ENCODE data around the gene GTF3C5.

GTF3C5 gene

DNA sequence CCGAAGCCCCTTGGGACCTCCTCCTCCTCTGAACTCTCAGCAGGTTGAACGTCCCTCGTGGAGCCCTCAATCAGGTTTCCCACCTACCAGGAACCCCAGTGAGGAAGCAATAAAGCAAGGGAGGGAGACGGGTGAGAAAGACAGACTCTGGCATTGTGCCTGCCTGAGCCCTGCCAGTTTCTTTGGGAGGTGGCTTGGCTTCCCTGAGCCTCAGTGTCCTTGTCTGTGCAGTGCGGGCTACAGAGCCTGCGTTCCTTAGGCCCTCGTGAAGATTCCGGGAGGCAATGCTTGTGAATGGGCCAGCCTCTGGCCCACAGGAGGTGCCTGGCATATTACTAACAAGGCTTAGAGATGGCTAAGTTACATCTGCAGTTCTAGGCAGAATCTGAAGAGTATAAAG is 11.9 kb downstream of the GTF3C5 start:
- no peak for TF ChIP-seq CTCF (IDR thresholded peaks at IDR 0.05; ENCODE audit: insufficient read depth, low read length, missing control alignments)
- H3K4me3 ChIP-seq (ENCODE audit: low read depth, low read length) = no peak overlapping the region
- CTCF ChIA-PET = interaction anchor here (2.8 to 27.8 kb wide), 4 partner anchors 10 to 103 kb away, joined by 17 to 462 read pairs (median 100); partner anchors contain the start of gene GTF3C5
- POLR2A ChIA-PET = interaction anchor here (2.1 kb wide), 1 partner anchor 12 kb away, joined by 7 read pairs; the partner anchor contains the start of gene GTF3C5
- DNase-seq (ENCODE audit: low read depth, low spot score) = no peak

DNA sequence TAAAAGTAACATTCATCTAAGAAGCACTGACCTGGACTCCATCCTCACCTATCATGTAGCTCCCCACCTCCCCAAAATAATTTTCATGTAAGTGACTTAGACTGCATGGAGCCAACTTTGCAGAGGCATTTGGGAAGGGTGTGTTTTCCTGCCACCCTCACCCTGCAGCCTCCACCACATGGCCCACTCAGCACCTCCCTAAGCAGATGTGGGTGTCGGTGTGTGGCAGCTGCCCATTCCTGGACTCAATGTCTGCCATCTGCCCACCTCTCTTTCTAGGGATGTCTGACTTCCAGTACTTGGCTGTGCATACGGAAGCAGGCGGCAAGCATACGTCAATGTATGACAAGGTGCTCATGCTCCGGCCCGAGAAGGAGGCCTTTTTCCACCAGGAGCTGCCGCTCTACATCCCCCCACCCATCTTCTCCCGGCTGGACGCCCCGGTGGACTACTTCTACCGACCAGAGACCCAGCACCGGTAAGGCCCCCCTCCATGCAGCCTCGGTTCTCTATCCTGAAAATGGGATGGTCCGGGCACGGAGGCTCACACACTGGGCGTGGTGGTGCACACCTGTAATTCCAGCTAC is 12.7 kb downstream of the GTF3C5 start:
- H3K4me3 ChIP-seq (ENCODE audit: low read depth, low read length) = no peak overlapping the region
- ChIA-PET POLR2A (no interaction called here), CTCF (interaction anchor here (5.3 to 27.8 kb wide), 3 partner anchors 11 to 102 kb away, joined by 51 to 462 read pairs (median 148); partner anchors contain the start of gene GTF3C5)
- no peak for TF ChIP-seq CTCF (IDR thresholded peaks at IDR 0.05; ENCODE audit: insufficient read depth, low read length, missing control alignments)
- DNase-seq (ENCODE audit: low read depth, low spot score) = no peak

DNA sequence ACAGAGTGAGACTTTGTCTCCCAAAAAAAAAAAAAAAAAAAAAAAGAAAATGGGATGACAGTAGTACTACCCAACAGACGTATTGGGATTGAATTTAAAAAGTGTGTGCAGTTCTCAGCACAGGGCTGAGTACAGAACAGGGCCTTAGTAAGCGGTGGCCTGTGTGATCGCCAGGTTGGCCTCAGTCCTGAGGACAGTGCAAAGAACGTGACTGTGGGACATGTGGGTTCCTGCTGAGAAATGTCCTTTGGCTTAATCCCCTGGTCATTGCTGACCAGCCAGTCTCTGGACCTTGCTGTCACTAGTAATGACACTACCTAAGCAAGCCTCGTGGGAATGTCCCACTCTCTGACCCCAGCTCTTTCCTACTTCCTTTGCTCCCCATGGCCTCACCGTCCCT is 13.3 kb downstream of the GTF3C5 start:
- ChIA-PET POLR2A (no interaction called here), CTCF (interaction anchor here (5.3 to 27.8 kb wide), 3 partner anchors 12 to 102 kb away, joined by 51 to 462 read pairs (median 148); partner anchors contain the start of gene GTF3C5)
- no peak for TF ChIP-seq CTCF (IDR thresholded peaks at IDR 0.05; ENCODE audit: insufficient read depth, low read length, missing control alignments)
- no peak for DNase-seq (ENCODE audit: low read depth, low spot score)
- no peak overlapping the region for H3K4me3 ChIP-seq (ENCODE audit: low read depth, low read length)

DNA sequence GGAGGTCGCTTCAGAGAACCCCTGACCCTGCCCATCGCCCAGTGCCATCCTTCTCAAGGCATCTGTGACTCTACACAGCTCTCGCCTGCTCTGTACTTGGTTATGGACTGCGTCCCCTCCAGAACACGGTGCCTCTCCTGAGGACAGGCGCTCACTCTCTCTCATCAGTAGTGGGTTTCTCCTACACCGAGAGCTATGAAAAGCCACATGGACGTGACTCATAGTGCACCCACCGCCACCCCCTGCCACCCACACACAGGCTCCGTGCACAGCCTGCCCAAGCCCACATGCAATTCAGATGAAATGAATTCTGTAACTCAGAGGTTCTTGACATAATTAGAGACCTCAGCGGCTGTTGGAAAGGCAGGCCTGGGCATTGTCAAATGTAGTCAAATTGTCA is 13.9 kb downstream of the GTF3C5 start:
- TF ChIP-seq CTCF (IDR thresholded peaks at IDR 0.05; ENCODE audit: insufficient read depth, low read length, missing control alignments) = no peak

DNA sequence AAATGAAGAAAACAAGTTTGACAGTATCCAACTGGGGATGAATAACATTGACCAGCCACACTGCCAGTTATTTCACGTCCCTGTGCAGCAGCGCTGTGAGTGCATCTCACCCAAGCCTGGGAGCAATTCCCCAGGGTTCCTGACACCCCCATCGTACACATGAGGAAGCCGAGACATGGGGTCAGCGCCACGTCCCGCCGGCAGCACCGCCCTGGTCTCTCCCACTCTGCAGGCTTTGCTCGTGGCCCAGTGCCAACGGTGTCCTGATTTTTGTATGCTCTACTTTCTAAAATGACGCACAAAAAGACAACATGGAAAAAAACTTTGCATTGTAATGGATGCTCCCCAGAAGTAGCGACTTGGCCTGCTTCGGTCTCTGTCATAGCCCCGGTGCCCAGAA is 14.3 kb downstream of the GTF3C5 start:
- no peak for TF ChIP-seq CTCF (IDR thresholded peaks at IDR 0.05; ENCODE audit: insufficient read depth, low read length, missing control alignments)
- ChIA-PET POLR2A (no interaction called here), CTCF (interaction anchor here (0.8 to 27.8 kb wide), 4 partner anchors 7 to 101 kb away, joined by 3 to 462 read pairs (median 76); no protein-coding TSS in a partner anchor)
- no peak for DNase-seq (ENCODE audit: low read depth, low spot score)
- no peak overlapping the region for H3K4me3 ChIP-seq (ENCODE audit: low read depth, low read length)

More for the DNA sequence above, 13.9 kb downstream of the GTF3C5 start:
- no peak for DNase-seq (ENCODE audit: low read depth, low spot score)
- H3K4me3 ChIP-seq (ENCODE audit: low read depth, low read length) = no peak overlapping the region
- ChIA-PET POLR2A (no interaction called here), CTCF (interaction anchor here (5.3 to 27.8 kb wide), 3 partner anchors 12 to 101 kb away, joined by 51 to 462 read pairs (median 148); partner anchors contain the start of gene GTF3C5)

- DNase-seq (ENCODE audit: low read depth, low spot score) = no peak
- TF ChIP-seq CTCF (IDR thresholded peaks at IDR 0.05; ENCODE audit: insufficient read depth, low read length, missing control alignments) = no peak
- no peak overlapping the region for H3K4me3 ChIP-seq (ENCODE audit: low read depth, low read length)
- ChIA-PET POLR2A (no interaction called here), CTCF (interaction anchor here (0.8 to 27.8 kb wide), 3 partner anchors 9 to 100 kb away, joined by 3 to 462 read pairs (median 3); no protein-coding TSS in a partner anchor)
Observed at GRCh38 chr9:133046196-133046899, 15.6 kb downstream of the GTF3C5 start.

All from AG04449 (cell line).